ENCODE data around the gene HCRTR1.

GRCh38 chr1:31627930-31628559, 10.6 kb downstream of the HCRTR1 start:
- TF ChIP-seq TAF1 (IDR thresholded peaks at IDR 0.05; ENCODE audit: low read depth, low read length) = no peak
- no peak for TF ChIP-seq POLR2A (IDR thresholded peaks at IDR 0.05; ENCODE audit: low read depth, low read length)
